SK-N-SH (cell line): ENCODE data around the gene XPR1. TPM values are rescaled to one million over a fixed set of nuclear protein-coding genes. Genes with fewer than 3 reads are reported as not detected.

Experiments used
- CTCF ChIA-PET: fragments of 300-600, 350-600 bp; formaldehyde crosslinking; extraction: SDS; loops from one replicate; lab custom pipeline; 2021; lab: Yijun Ruan, JAX
- POLR2A ChIA-PET: fragments of 350-600 bp; sonication (Branson Sonifier 250); formaldehyde crosslinking; extraction: SDS; loops from one replicate; lab custom pipeline; 2020; ENCODE audit warnings: antibody characterized with exemption, inconsistent platforms; lab: Yijun Ruan, JAX
- DNase-seq: peaks from one replicate; pipeline ENCODE4 v3.0.0; 2012
- H2AFZ ChIP-seq: fragments of 200-600 bp; sonication (generic); 2 replicates; pipeline ENCODE4 v1.8.1; 2016; ENCODE audit warnings: antibody characterized with exemption, mild to moderate bottlenecking, low read depth
- H3F3A ChIP-seq: fragments of 200-600 bp; sonication (generic); replicated peaks from 2 replicates; pipeline ENCODE3; 2016; ENCODE audit warnings: antibody characterized with exemption, mild to moderate bottlenecking; ENCODE audit not compliant: insufficient read depth
- H3K27ac ChIP-seq, 2 experiments: fragments of 200-500 bp in 1 of 2; fragments of 200-600 bp in 1 of 2; sonication (Bioruptor generic) in 1 of 2; sonication (generic), shearing (Covaris generic) in 1 of 2; 2 replicates each; pipeline versions ENCODE4 v1.5.1 to v1.6.1; 2014 to 2016; ENCODE audit warnings: low read depth in 2 of 2, inconsistent platforms in 1 of 2, low read length in 1 of 2, mild to moderate bottlenecking in 1 of 2, mixed read lengths in 1 of 2
- H3K27me3 ChIP-seq: fragments of 200-600 bp; sonication (generic), shearing (Covaris generic); 2 replicates; pipeline ENCODE4 v1.6.1; 2016; ENCODE audit warnings: mixed run types; ENCODE audit not compliant: insufficient read depth
- H3K36me3 ChIP-seq, 2 experiments: fragments of 200-500 bp in 1 of 2; fragments of 200-600 bp in 1 of 2; sonication (Bioruptor generic) in 1 of 2; sonication (generic) in 1 of 2; replicated peaks in 1 of 2; 2 replicates each; pipeline versions ENCODE3 to v1.5.1; 2014 to 2016; ENCODE audit warnings: low read length in 1 of 2, mild to moderate bottlenecking in 1 of 2; ENCODE audit not compliant: insufficient read depth in 2 of 2, control insufficient read depth in 1 of 2
- H3K4me1 ChIP-seq, 2 experiments: fragments of 200-500 bp in 1 of 2; fragments of 200-600 bp in 1 of 2; sonication (Bioruptor generic) in 1 of 2; sonication (generic), shearing (Covaris generic) in 1 of 2; 2 replicates each; pipeline versions ENCODE4 v1.5.1 to v1.6.1; 2014 to 2016; ENCODE audit warnings: low read depth in 1 of 2, low read length in 1 of 2, mixed run types in 1 of 2; ENCODE audit not compliant: insufficient read depth in 2 of 2, control insufficient read depth in 1 of 2
- H3K4me2 ChIP-seq: fragments of 200-600 bp; sonication (generic), shearing (Covaris generic); 2 replicates; pipeline ENCODE4 v1.6.1; 2017; ENCODE audit warnings: mixed run types
- H3K4me3 ChIP-seq, 2 experiments: fragments of 200-500 bp in 1 of 2; fragments of 200-600 bp in 1 of 2; sonication (Bioruptor generic) in 1 of 2; sonication (generic), shearing (Covaris generic) in 1 of 2; 2 replicates each; pipeline versions ENCODE4 v1.5.1 to v1.8.1; 2014 to 2016; ENCODE audit warnings: low read depth in 2 of 2, inconsistent platforms in 1 of 2, low read length in 1 of 2, mild to moderate bottlenecking in 1 of 2, mixed read lengths in 1 of 2, moderate library complexity in 1 of 2
- H3K79me2 ChIP-seq: fragments of 200-600 bp; sonication (generic); 2 replicates; pipeline ENCODE4 v1.8.1; 2017; ENCODE audit warnings: mild to moderate bottlenecking; ENCODE audit not compliant: insufficient read depth
- H3K9ac ChIP-seq: fragments of 200-600 bp; sonication (generic); 2 replicates; pipeline ENCODE4 v1.6.1; 2017; ENCODE audit warnings: mixed run types
- H3K9me2 ChIP-seq: fragments of 200-600 bp; sonication (generic); 2 replicates; pipeline ENCODE4 v1.6.1; 2017; ENCODE audit warnings: mixed run types
- H3K9me3 ChIP-seq: fragments of 200-600 bp; sonication (generic); 2 replicates; pipeline ENCODE4 v1.6.1; 2017; ENCODE audit warnings: mixed run types, mild to moderate bottlenecking, moderate library complexity
- H4K20me1 ChIP-seq: fragments of 200-600 bp; sonication (generic); 2 replicates; pipeline ENCODE4 v1.6.1; 2017; ENCODE audit warnings: mild to moderate bottlenecking, mixed run types; ENCODE audit not compliant: insufficient read depth
- CHD2 ChIP-seq: fragments of 150-350 bp; IDR thresholded peaks from 2 replicates; pipeline ENCODE4 v1.6.1; 2018; ENCODE audit warnings: low read length; ENCODE audit not compliant: partially characterized antibody
- CTCF ChIP-seq: fragments of 200-600 bp; sonication (generic); IDR thresholded peaks from 2 replicates; pipeline ENCODE4 v1.6.1; 2017; ENCODE audit warnings: antibody characterized with exemption, mild to moderate bottlenecking, moderate library complexity
- EP300 ChIP-seq, 2 experiments: IDR thresholded peaks; 2 replicates each; pipeline versions ENCODE4 v1.4.0 to v1.6.1; 2012; ENCODE audit warnings: borderline replicate concordance in 1 of 2, low read depth in 1 of 2, low read length in 1 of 2
- FOSL2 ChIP-seq: IDR thresholded peaks from 2 replicates; pipeline ENCODE4 v1.4.0; 2012; ENCODE audit warnings: low read depth, mild to moderate bottlenecking, moderate library complexity, borderline replicate concordance
- FOXJ3 ChIP-seq: sonication (generic); formaldehyde crosslinking; IDR thresholded peaks from 2 replicates; pipeline ENCODE4 v1.5.1; 2020; ENCODE audit warnings: mild to moderate bottlenecking, missing genetic modification reagents
- GATA2 ChIP-seq: sonication (generic); formaldehyde crosslinking; IDR thresholded peaks from 2 replicates; pipeline ENCODE4 v1.5.0; 2020; ENCODE audit warnings: mild to moderate bottlenecking, missing genetic modification reagents
- MAX ChIP-seq: IDR thresholded peaks from 2 replicates; pipeline ENCODE4 v1.4.0; 2012; ENCODE audit warnings: low read depth
- NRF1 ChIP-seq: IDR thresholded peaks from 2 replicates; pipeline ENCODE4 v1.6.1; 2012; ENCODE audit warnings: low read depth, mild to moderate bottlenecking, low read length
- POLR2AphosphoS5 ChIP-seq: IDR thresholded peaks from 2 replicates; pipeline ENCODE4 v1.6.1; 2012; ENCODE audit warnings: low read depth, low read length
- RAD21 ChIP-seq: IDR thresholded peaks from 2 replicates; pipeline ENCODE4 v1.6.1; 2012; ENCODE audit warnings: mild to moderate bottlenecking, low read length
- RCOR1 ChIP-seq: fragments of 150-350 bp; IDR thresholded peaks from 2 replicates; pipeline ENCODE4 v1.6.1; 2017; ENCODE audit warnings: antibody characterized with exemption, low read length
- RXRA ChIP-seq: IDR thresholded peaks from 2 replicates; pipeline ENCODE4 v1.4.0; 2012; ENCODE audit warnings: low read depth, mild to moderate bottlenecking, borderline replicate concordance
- TAF1 ChIP-seq: IDR thresholded peaks from 2 replicates; pipeline ENCODE4 v1.6.1; 2012; ENCODE audit warnings: low read depth, mild to moderate bottlenecking, low read length, moderate library complexity, borderline replicate concordance
- TEAD4 ChIP-seq: IDR thresholded peaks from 2 replicates; pipeline ENCODE4 v1.4.0; 2012; ENCODE audit warnings: mild to moderate bottlenecking, borderline replicate concordance; ENCODE audit not compliant: insufficient read depth
- WGBS: methylation state at CpG from one replicate; pipeline ENCODE4 v1.1.6; 2017; ENCODE audit warnings: low lambda C conversion rate; 5-methylcytosine and 5-hydroxymethylcytosine counted together
- polyA plus RNA-seq, 3 experiments: library from polyadenylated mRNA; depleted of rRNA; stranded (reverse); fragments of >200 nt; gene quantifications; 2 replicates each; pipeline ENCODE4 v1.2.3, GENCODE V29; 2012

XPR1 gene
- polyA plus RNA-seq, 1 of the 3 experiments (the other 2 are of a cell fraction), result 7.9 TPM

- TF ChIP-seq CTCF (no peak), RAD21 (no peak)
- no peak for DNase-seq
- no peaks in the 10 kb centered on the region for H4K20me1 ChIP-seq
- ChIA-PET CTCF (interaction anchor here (0.7 to 2.7 kb wide), 5 partner anchors 10 to 289 kb away, joined by 3 to 9 read pairs (median 3); no protein-coding TSS in a partner anchor), POLR2A (no interaction called here)
- H3K27me3 ChIP-seq, result no peaks in the 10 kb centered on the region
- peaks cover 0 to 31% of the 10 kb centered on the region in 2 experiments; a peak in 2 of 4 replicates for H3K4me1 ChIP-seq
- no peaks in the 10 kb centered on the region for H3F3A ChIP-seq
- H2AFZ ChIP-seq, result no peak overlapping the region
- 80% methylated on average over 3 of the region's 3 CpGs for WGBS
- H3K9me2 ChIP-seq, result no peaks in the 10 kb centered on the region
- H3K27ac ChIP-seq, result no peak overlapping the region
- H3K36me3 ChIP-seq, result no peaks in the 10 kb centered on the region
- H3K79me2 ChIP-seq, result no peaks in the 10 kb centered on the region
- no peaks in the 10 kb centered on the region; the same call in 1 of the 2 replicates for H3K9me3 ChIP-seq
- H3K4me3 ChIP-seq, result no peak overlapping the region
- H3K4me2 ChIP-seq, result no peak overlapping the region
- H3K9ac ChIP-seq, result no peak overlapping the region
Observed at GRCh38 chr1:180593382-180593781, 38.4 kb upstream of the XPR1 start.

- WGBS, result 55% methylated on average over 6 of the region's 6 CpGs
- POLR2A ChIA-PET, result no interaction called here
- CTCF ChIA-PET, result interaction anchor here (1.2 to 2.7 kb wide), 6 partner anchors 28 to 269 kb away, joined by 3 to 10 read pairs (median 6); partner anchors contain the start of gene XPR1
Observed at GRCh38 chr1:180594723-180595122, 37.1 kb upstream of the XPR1 start.

More at GRCh38 chr1:180594723-180595122, 37.1 kb upstream of the XPR1 start:
- no peak overlapping the region for H3K4me2 ChIP-seq
- no peaks in the 10 kb centered on the region for H3K27me3 ChIP-seq
- no peak overlapping the region for H3K4me3 ChIP-seq
- no peaks in the 10 kb centered on the region for H3K36me3 ChIP-seq
- no peaks in the 10 kb centered on the region for H3K79me2 ChIP-seq
- H3K9ac ChIP-seq, result no peak overlapping the region
- peak; percentile 55 for DNase-seq
- H3K27ac ChIP-seq, result peak overlapping the region in 1 of 2 experiments; percentile 76; a peak in 1 of 4 replicates
- H3F3A ChIP-seq, result no peaks in the 10 kb centered on the region
- H3K9me3 ChIP-seq, result no peaks in the 10 kb centered on the region
- no peaks in the 10 kb centered on the region for H3K9me2 ChIP-seq
- H3K4me1 ChIP-seq, result peaks cover 0 to 38% of the 10 kb centered on the region in 2 experiments; a peak in 2 of 4 replicates
- no peak overlapping the region for H2AFZ ChIP-seq
- H4K20me1 ChIP-seq, result no peaks in the 10 kb centered on the region
- TF ChIP-seq FOSL2 (no peak), POLR2AphosphoS5 (no peak), FOXJ3 (CRISPR knock-in tag) (peak; percentile 18; the same call in 1 of the 2 replicates), RCOR1 (peak; percentile 62), CHD2 (peak; percentile 13), MAX (no peak), EP300 (IDR thresholded peaks at IDR 0.05; ENCODE audit: borderline replicate concordance in 1 of 2, low read depth in 1 of 2, low read length in 1 of 2) (peak in 1 of 2 experiments; percentile 63; a peak in 2 of 4 replicates), RXRA (no peak), GATA2 (CRISPR knock-in tag) (peak; percentile 31; the same call in 1 of the 2 replicates), TEAD4 (no peak), TAF1 (no peak), NRF1 (no peak)
